ENCODE results near the gene DNMBP.

- no peak for TF ChIP-seq CTCF (IDR thresholded peaks at IDR 0.05)
- TF ChIP-seq EZH2 (IDR thresholded peaks at IDR 0.05): no peak
- TF ChIP-seq EZH2phosphoT487 (IDR thresholded peaks at IDR 0.05): no peak
Observed at GRCh38 chr10:99860466-99860865, 149.3 kb downstream of the DNMBP start.

Data from neural progenitor cell (in vitro differentiated cells).